Sigmoid colon (tissue), 7 donors: ENCODE data around the gene ALOX15B. TPM values are rescaled to one million over a fixed set of nuclear protein-coding genes. Genes with fewer than 3 reads are reported as not detected.
"Not testable (repeated sequence)": the region's sequence is repeated elsewhere in the genome, so short reads cannot be mapped to it uniquely, and the experiment has no call there.

Experiments used
- DNase-seq: peaks from one replicate; pipeline ENCODE4 v3.0.0-alpha.2; 2019
- H3K27ac ChIP-seq, 4 donors: fragments of 200-600 bp; sonication (generic); one replicate each; pipeline ENCODE4 v1.5.1; 2016 to 2019; ENCODE audit warnings: mild to moderate bottlenecking in 1 of 4
- H3K27me3 ChIP-seq, 3 donors: fragments of 200-600 bp; sonication (generic); one replicate each; pipeline ENCODE4 v1.5.1; 2019; ENCODE audit warnings: mild to moderate bottlenecking in 1 of 3
- H3K36me3 ChIP-seq, 4 donors: fragments of 200-600 bp; sonication (generic); one replicate each; pipeline ENCODE4 v1.5.1; 2016 to 2019
- H3K4me1 ChIP-seq, 4 donors: fragments of 200-600 bp; sonication (generic); one replicate each; pipeline ENCODE4 v1.5.1; 2017 to 2019
- H3K4me3 ChIP-seq, 4 donors: fragments of 200-600 bp; sonication (generic); one replicate each; pipeline ENCODE4 v1.5.1; 2017 to 2019; ENCODE audit warnings: mild to moderate bottlenecking in 2 of 4, moderate library complexity in 1 of 4
- H3K9me3 ChIP-seq, 4 donors: fragments of 200-600 bp in 3 of 4; sonication (generic) in 3 of 4; one replicate each; pipeline versions ENCODE4 v1.5.1 to v1.6.1; 2013 to 2019
- EP300 ChIP-seq, 4 donors: sonication (generic); formaldehyde crosslinking; IDR thresholded peaks; one replicate each; pipeline ENCODE4 v1.6.1; 2017; ENCODE audit warnings: antibody characterized with exemption in 4 of 4
- POLR2A ChIP-seq, 2 donors: fragments of 450-650 bp; IDR thresholded peaks; one replicate each; pipeline ENCODE4 v1.6.1; 2016; ENCODE audit warnings: antibody characterized with exemption in 2 of 2, mild to moderate bottlenecking in 2 of 2, moderate library complexity in 2 of 2
- POLR2AphosphoS5 ChIP-seq, 4 donors: sonication (generic); formaldehyde crosslinking; IDR thresholded peaks; one replicate each; pipeline ENCODE4 v1.6.1; 2017; ENCODE audit warnings: antibody characterized with exemption in 4 of 4
- WGBS, 2 donors: extraction: QIAGEN DNeasy Blood & Tissue Kit; methylation state at CpG; one replicate each; pipeline ENCODE4 v1.1.7; 2013; 5-methylcytosine and 5-hydroxymethylcytosine counted together
- intact Hi-C: fragments of 100-400 bp; cut with DNase I; formaldehyde crosslinking; loops from one replicate; pipeline ENCODE4 v1.15.1; 2023
- polyA plus RNA-seq, 3 donors: library from polyadenylated mRNA; stranded (reverse); fragments of 200-250 nt; gene quantifications; one replicate each; pipeline ENCODE4 v1.2.3, GENCODE V29; 2013
- total RNA-seq, 4 donors: library from RNA; depleted of rRNA; stranded (reverse); fragments of >200 nt; gene quantifications; one replicate each; pipeline ENCODE4 v1.1.0, GENCODE V29; 2016
- TF ChIP-seq, protein P1 (sequence below), 4 experiments: fragments of 450-650 bp in 3 of 4; fragments of 200-600 bp in 1 of 4; IDR thresholded peaks; one replicate each; pipeline ENCODE4 v1.5.1; 2016 to 2019; ENCODE audit warnings: antibody characterized with exemption in 4 of 4, mild to moderate bottlenecking in 3 of 4, moderate library complexity in 2 of 4
- donor health status: healthy with polysubstance abuse.
- donor health status: Bipolar disorder and iron deficiency.
- donor health status: healthy.

The ALOX15B gene
- total and polyA plus RNA-seq, 7 donors, result 1.2 to 5.3 (median 3.2) TPM

DNA sequence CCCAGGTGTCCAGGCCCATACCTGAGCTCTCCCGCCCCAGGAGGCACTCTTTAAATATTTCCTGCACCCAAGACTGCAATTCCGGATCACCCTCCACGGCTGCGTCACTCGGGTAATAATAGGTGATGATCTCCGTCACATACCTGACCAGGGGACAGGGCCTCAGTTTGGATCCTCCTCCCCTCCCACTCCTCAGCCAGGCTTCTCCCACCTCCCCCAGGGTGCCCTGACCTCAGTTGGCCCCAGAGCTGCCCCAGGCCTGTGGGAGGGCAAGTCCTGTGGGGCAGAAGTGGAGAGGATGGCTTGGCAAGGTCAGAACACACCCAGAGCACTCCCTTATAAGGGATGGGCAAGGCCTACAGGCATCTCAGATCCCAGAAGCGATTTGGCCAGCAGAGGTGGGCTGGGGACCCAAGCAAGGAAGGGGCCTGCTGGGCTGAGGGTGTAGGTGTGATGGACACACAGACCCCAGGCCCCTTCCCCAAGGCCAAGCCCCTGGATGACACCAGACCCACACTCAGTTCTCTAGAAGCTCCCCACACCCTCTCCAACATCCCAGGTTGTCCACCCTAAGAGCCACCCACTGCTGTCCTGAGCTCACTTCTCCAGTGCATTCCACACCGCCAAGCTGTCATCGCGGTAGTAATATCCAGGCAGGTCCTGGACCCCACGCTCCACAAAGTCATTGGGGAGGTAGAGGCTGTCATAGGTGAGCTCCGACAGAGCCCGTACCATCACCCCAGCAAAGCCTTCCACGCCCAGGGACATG, 36.9 kb downstream of the ALOX15B start:
- WGBS, 2 donors, result 93 to 95% methylated on average over 14 of the region's 14 CpGs
- DNase-seq, result no peak
- Histone ChIP-seq H3K9me3 (no peaks in the 10 kb centered on the region), H3K27me3 (peaks cover 22 to 96% (median 84%) of the 10 kb centered on the region in 3 donors), H3K27ac (no peak overlapping the region), H3K4me1 (peaks cover 0 to 35% (median 27%) of the 10 kb centered on the region in 4 donors), H3K36me3 (no peaks in the 10 kb centered on the region), H3K4me3 (no peak overlapping the region)
- intact Hi-C loops, result loop anchor here (10.0 kb wide), 1 partner anchor 229 kb away; no protein-coding TSS in a partner anchor
- TF ChIP-seq POLR2AphosphoS5 (IDR thresholded peaks at IDR 0.05) (no peak), EP300 (IDR thresholded peaks at IDR 0.05) (no peak), POLR2A (IDR thresholded peaks at IDR 0.05) (no peak)
- TF ChIP-seq, protein P1, sequence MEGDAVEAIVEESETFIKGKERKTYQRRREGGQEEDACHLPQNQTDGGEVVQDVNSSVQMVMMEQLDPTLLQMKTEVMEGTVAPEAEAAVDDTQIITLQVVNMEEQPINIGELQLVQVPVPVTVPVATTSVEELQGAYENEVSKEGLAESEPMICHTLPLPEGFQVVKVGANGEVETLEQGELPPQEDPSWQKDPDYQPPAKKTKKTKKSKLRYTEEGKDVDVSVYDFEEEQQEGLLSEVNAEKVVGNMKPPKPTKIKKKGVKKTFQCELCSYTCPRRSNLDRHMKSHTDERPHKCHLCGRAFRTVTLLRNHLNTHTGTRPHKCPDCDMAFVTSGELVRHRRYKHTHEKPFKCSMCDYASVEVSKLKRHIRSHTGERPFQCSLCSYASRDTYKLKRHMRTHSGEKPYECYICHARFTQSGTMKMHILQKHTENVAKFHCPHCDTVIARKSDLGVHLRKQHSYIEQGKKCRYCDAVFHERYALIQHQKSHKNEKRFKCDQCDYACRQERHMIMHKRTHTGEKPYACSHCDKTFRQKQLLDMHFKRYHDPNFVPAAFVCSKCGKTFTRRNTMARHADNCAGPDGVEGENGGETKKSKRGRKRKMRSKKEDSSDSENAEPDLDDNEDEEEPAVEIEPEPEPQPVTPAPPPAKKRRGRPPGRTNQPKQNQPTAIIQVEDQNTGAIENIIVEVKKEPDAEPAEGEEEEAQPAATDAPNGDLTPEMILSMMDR (IDR thresholded peaks at IDR 0.05), result no peak

DNA sequence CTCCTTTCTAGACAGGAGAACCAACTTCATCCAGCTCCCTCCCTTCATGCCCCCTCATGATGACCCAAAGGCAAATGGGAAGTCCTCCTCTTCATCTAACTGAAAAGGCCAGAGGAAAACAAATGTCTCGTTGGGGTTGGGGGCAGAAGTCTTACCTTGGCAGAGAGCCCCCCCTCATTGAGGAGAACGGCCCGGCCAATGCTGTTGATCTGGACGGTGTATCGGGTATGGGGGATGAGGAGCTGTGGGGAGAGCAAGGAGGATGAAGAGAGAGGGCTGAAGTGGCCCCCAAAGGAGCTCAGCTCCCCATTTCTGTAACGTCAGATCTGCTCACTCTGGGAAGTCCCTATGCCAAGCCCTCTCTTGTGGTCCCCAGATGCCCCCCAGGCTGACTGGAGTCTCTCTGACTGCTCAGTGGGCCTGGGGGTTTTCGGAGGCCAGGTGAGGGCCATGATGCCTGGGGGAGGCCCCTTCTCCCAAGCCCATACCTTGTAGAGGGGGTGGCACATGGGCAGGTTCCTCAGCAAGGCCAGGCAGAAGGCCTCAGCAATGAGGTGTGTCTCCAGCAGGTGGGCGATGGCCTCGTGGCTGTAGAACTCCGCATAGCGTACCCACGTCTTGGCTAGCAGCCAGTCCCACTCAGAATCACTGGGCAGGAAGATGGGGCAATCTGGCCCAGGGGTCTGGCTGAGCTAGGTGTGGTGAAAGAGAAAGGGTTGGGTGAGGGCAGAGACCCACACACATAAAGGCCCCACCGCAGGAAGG, 37.8 kb downstream of the ALOX15B start:
- TF ChIP-seq POLR2AphosphoS5 (IDR thresholded peaks at IDR 0.05) (no peak), POLR2A (IDR thresholded peaks at IDR 0.05) (no peak)
- TF ChIP-seq, protein P1 (IDR thresholded peaks at IDR 0.05), result no peak
- intact Hi-C loops, result loop anchor here (10.0 kb wide), 1 partner anchor 228 kb away; no protein-coding TSS in a partner anchor
- no peaks in the 10 kb centered on the region for H3K36me3 ChIP-seq
- H3K4me3 ChIP-seq, result no peak overlapping the region
- peaks cover 22 to 97% (median 84%) of the 10 kb centered on the region in 3 donors for H3K27me3 ChIP-seq
- no peaks in the 10 kb centered on the region for H3K9me3 ChIP-seq
- no peak overlapping the region for H3K27ac ChIP-seq
- 89 to 90% methylated on average over 13 of the region's 13 CpGs for WGBS, 2 donors
- no peak for DNase-seq
- peaks cover 0 to 35% (median 27%) of the 10 kb centered on the region in 4 donors for H3K4me1 ChIP-seq

DNA sequence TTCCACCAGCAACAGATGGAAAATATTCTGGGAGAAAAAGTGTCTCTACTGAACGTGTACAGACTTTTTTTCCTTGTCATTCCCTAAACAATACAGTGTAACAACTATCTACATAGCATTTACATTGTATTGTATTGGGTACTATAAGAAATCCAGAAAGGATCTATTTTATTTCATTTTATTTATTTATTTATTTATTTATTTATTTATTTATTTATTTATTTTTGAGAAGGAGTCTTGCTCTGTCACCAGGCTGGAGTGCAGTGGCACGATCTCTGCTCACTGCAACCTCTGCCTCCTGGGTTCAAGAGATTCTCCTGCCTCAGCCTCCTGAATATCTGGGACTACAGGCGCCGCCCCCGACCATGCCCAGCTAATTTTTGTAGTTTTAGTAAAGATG, 39.1 kb downstream of the ALOX15B start:
- DNase-seq, H3K9me3 ChIP-seq, H3K4me3 ChIP-seq, H3K27ac ChIP-seq, H3K36me3 ChIP-seq: not testable (repeated sequence)
- 75 to 92% methylated on average over 5 of the region's 5 CpGs for WGBS, 2 donors
- H3K27me3 ChIP-seq, result peaks cover 20 to 95% (median 71%) of the 10 kb centered on the region in 3 donors
- peaks cover 0 to 27% (median 22%) of the 10 kb centered on the region in 4 donors for H3K4me1 ChIP-seq
- intact Hi-C loops, result loop anchor here (10.0 kb wide), 1 partner anchor 227 kb away; no protein-coding TSS in a partner anchor

DNA sequence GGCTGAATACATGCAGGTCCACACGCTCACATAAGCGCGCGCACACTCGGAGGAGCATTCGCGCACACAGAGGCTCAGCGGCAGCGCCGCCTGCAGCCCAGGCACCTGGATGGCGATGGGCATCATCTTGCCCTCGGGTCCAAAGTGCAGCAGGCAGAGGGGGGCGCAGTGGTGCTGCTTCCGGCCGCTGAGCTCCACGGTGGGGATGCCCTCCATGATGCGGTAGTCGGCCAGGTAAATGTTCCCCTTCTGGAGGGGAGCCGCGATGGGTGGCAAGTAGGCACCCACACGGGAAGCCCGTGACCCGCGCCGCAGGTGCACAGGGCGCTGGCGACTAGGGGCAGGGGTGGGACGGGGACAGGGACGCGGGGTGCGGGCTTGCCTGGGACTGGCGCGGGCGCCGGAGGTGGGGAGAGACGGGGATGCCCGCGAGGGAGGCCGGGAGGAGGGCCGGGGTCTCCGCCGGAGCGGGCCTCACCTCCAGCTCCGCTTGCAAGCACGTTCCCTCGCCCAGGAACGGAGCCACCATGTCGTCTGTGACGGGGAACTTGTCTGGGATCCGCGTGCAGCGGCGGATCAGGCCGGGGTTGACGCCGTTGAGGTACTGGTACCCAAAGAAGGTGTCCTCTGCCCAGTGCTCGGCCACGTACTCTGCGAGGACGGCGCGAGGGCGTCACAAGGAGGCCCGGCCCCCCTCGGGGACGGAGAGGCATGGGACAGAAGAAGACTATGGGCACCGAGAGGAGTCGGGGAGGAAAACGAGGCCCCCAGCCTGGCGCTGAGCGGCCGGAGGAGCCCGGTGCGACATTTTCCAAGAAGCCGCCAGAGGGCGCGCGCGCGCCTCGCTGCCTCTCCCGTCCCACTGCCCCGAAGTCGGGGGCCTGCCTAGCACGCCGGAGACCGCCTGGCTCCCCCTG, 40.7 kb downstream of the ALOX15B start:
- Histone ChIP-seq H3K27me3 (peaks cover 6 to 95% (median 55%) of the 10 kb centered on the region in 3 donors), H3K4me1 (peaks cover 0 to 15% (median 11%) of the 10 kb centered on the region in 4 donors), H3K4me3 (peak overlapping the region in 3 of 4 donors; percentile 36 to 45 (median 40)), H3K27ac (peak overlapping the region in 1 of 4 donors; percentile 18), H3K36me3 (no peaks in the 10 kb centered on the region), H3K9me3 (no peaks in the 10 kb centered on the region)
- intact Hi-C loops, result loop anchor here (5.0 to 10.0 kb wide), 3 partner anchors 38 to 467 kb away; partner anchors contain the start of genes ALOXE3 and FXR2
- peak; percentile 83 for DNase-seq
- WGBS, 2 donors, result 0 to 1% methylated on average over 87 of the region's 87 CpGs
- TF ChIP-seq, protein P1 (IDR thresholded peaks at IDR 0.05), result peak; percentile 47 to 95 (median 68)
- TF ChIP-seq POLR2A (IDR thresholded peaks at IDR 0.05), result no peak
